HG02798 (cell line): Measurements from ENCODE around the gene DSC2.

Experiments used
- ATAC-seq: cut with Tn5 transposase; IDR thresholded peaks from one replicate; pipeline ENCODE4 v1.9.1; 2021; ENCODE audit warnings: mild to moderate bottlenecking; ENCODE audit not compliant: unreplicated experiment, poor library complexity

Gene DSC2

GRCh38 chr18:31099450-31100230, 2.6 kb downstream of the DSC2 start:
- ATAC-seq: no peak

- ATAC-seq: no peak
Observed at GRCh38 chr18:31098878-31099277, 3.3 kb downstream of the DSC2 start.

GRCh38 chr18:31097666-31098065, 4.6 kb downstream of the DSC2 start:
- no peak for ATAC-seq

GRCh38 chr18:31093880-31094279, 8.3 kb downstream of the DSC2 start:
- no peak for ATAC-seq

GRCh38 chr18:31093294-31093693, 8.9 kb downstream of the DSC2 start:
- ATAC-seq: no peak

- ATAC-seq: no peak
Observed at GRCh38 chr18:31091350-31091749, 10.9 kb downstream of the DSC2 start.

GRCh38 chr18:31088532-31088931, 13.7 kb downstream of the DSC2 start:
- ATAC-seq: no peak

GRCh38 chr18:31079973-31080372, 22.2 kb downstream of the DSC2 start:
- no peak for ATAC-seq

GRCh38 chr18:31077878-31078277, 24.3 kb downstream of the DSC2 start:
- no peak for ATAC-seq

GRCh38 chr18:31072175-31072574, 30.0 kb downstream of the DSC2 start:
- ATAC-seq: no peak

GRCh38 chr18:31070206-31070605, 32.0 kb downstream of the DSC2 start:
- no peak for ATAC-seq

- ATAC-seq: no peak
Observed at GRCh38 chr18:31066266-31066665, 36.0 kb downstream of the DSC2 start.

GRCh38 chr18:31065036-31065773, 37.0 kb downstream of the DSC2 start:
- ATAC-seq: no peak

- ATAC-seq: peak; percentile 83
Observed at GRCh38 chr18:31064130-31064529, 38.1 kb downstream of the DSC2 start.

GRCh38 chr18:31061945-31062344, 40.3 kb downstream of the DSC2 start:
- ATAC-seq: peak; percentile 53

GRCh38 chr18:31058897-31059296, 43.3 kb downstream of the DSC2 start:
- ATAC-seq: no peak

GRCh38 chr18:31057917-31058316, 44.3 kb downstream of the DSC2 start:
- ATAC-seq: no peak

GRCh38 chr18:31057051-31057450, 45.2 kb downstream of the DSC2 start:
- no peak for ATAC-seq

- ATAC-seq: no peak
Observed at GRCh38 chr18:31056296-31056695, 45.9 kb downstream of the DSC2 start.

- ATAC-seq: no peak
Observed at GRCh38 chr18:31050635-31051034, 51.6 kb downstream of the DSC2 start.

GRCh38 chr18:31049189-31049588, 53.0 kb downstream of the DSC2 start:
- ATAC-seq: no peak

- ATAC-seq: no peak
Observed at GRCh38 chr18:31048216-31048615, 54.0 kb downstream of the DSC2 start.
